Esophagus muscularis mucosa (tissue), 4 donors: ENCODE data around the gene C1orf35. TPM values are rescaled to one million over a fixed set of nuclear protein-coding genes. Genes with fewer than 3 reads are reported as not detected.
"Not testable (repeated sequence)": the region's sequence is repeated elsewhere in the genome, so short reads cannot be mapped to it uniquely, and the experiment has no call there.

ENCODE experiments used
- DNase-seq: peaks from one replicate; pipeline ENCODE4 v3.0.0-alpha.2; 2017; ENCODE audit errors: extremely low spot score
- H3K27ac ChIP-seq, 4 donors: fragments of 200-600 bp; sonication (generic); replicated peaks in 1 of 4; 1 replicate in 3 of 4; 2 replicates in 1 of 4; pipeline ENCODE4 v1.5.1; 2016 to 2019; ENCODE audit warnings: mild to moderate bottlenecking in 1 of 4
- H3K27me3 ChIP-seq, 4 donors: fragments of 200-600 bp; sonication (generic); one replicate each; pipeline versions ENCODE4 v1.5.1 to v1.6.0; 2016 to 2019
- H3K36me3 ChIP-seq, 4 donors: fragments of 200-600 bp; sonication (generic); one replicate each; pipeline ENCODE4 v1.5.1; 2016 to 2019
- H3K4me1 ChIP-seq, 4 donors: fragments of 200-600 bp; sonication (generic); one replicate each; pipeline ENCODE4 v1.5.1; 2016 to 2019
- H3K4me3 ChIP-seq, 4 donors: fragments of 200-600 bp; sonication (generic); 1 replicate in 2 of 4; 2 replicates in 2 of 4; pipeline ENCODE4 v1.5.1; 2016 to 2019; ENCODE audit warnings: mild to moderate bottlenecking in 4 of 4, moderate library complexity in 1 of 4
- H3K9me3 ChIP-seq, 4 donors: fragments of 200-600 bp; sonication (generic); 1 replicate in 3 of 4; 2 replicates in 1 of 4; pipeline ENCODE4 v1.5.1; 2016 to 2019
- CTCF ChIP-seq, 3 experiments: fragments of 200-600 bp in 2 of 3; fragments of 450-650 bp in 1 of 3; sonication (generic) in 2 of 3; IDR thresholded peaks; one replicate each; pipeline ENCODE4 v1.5.1; 2017 to 2019; ENCODE audit warnings: antibody characterized with exemption in 3 of 3, mild to moderate bottlenecking in 2 of 3, moderate library complexity in 1 of 3
- EP300 ChIP-seq: sonication (generic); formaldehyde crosslinking; IDR thresholded peaks from one replicate; pipeline ENCODE4 v1.6.1; 2017; ENCODE audit warnings: antibody characterized with exemption
- POLR2A ChIP-seq: fragments of 450-650 bp; IDR thresholded peaks from one replicate; pipeline ENCODE4 v1.6.1; 2017; ENCODE audit warnings: antibody characterized with exemption, moderate library complexity, mild to moderate bottlenecking, low read depth
- POLR2AphosphoS5 ChIP-seq, 2 donors: sonication (generic); formaldehyde crosslinking; IDR thresholded peaks; one replicate each; pipeline ENCODE4 v1.6.1; 2017; ENCODE audit warnings: antibody characterized with exemption in 2 of 2
- WGBS: methylation state at CpG from one replicate; pipeline ENCODE4 v1.1.5; 2018; 5-methylcytosine and 5-hydroxymethylcytosine counted together
- intact Hi-C: fragments of 100-400 bp; cut with DNase I; formaldehyde crosslinking; loops from one replicate; pipeline ENCODE4 v1.15.1; 2023
- total RNA-seq, 4 donors: library from RNA; depleted of rRNA; stranded (reverse); fragments of >200 nt; gene quantifications; one replicate each; pipeline versions ENCODE4 v1.1.0 to v1.2.1, GENCODE V29; 2016

The C1orf35 gene
- total RNA-seq, 4 donors from 2014 or later: 11.2 to 24.3 (median 11.9) TPM

GRCh38 chr1:228112617-228113016 lies 9.5 kb upstream of the C1orf35 start:
- Histone ChIP-seq H3K36me3 (peaks cover 0 to 5% (median 4%) of the 10 kb centered on the region in 4 donors), H3K27me3 (no peaks in the 10 kb centered on the region), H3K9me3 (no peaks in the 10 kb centered on the region), H3K4me3 (no peak overlapping the region), H3K4me1 (peaks cover 17 to 27% (median 24%) of the 10 kb centered on the region in 4 donors), H3K27ac (no peak overlapping the region)
- WGBS: 95% methylated on average over 1 of the region's 1 CpG
- intact Hi-C loops: no loop called here
- DNase-seq: no peak
- TF ChIP-seq POLR2A (no peak), POLR2AphosphoS5 (IDR thresholded peaks at IDR 0.05) (no peak), CTCF (IDR thresholded peaks at IDR 0.05) (no peak), EP300 (no peak)

DNA sequence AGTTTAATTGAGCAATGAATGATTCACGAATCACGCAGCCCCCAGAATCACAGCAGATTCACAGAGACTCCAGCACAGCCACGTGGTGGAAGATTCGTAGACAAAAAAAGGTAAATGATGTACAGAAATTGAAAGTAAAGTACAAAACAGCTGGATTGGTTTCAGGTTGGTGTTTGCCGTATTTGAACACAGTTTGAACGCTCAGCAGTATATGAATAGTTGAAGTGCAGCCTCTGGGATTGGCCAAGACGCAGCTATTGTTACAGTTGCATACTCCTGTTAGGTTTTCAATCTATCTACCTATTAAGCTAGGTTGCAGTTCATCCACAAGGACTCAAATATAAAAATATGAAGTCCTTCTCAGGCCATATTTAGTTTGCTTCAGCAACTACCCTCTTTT lies 9.0 kb upstream of the C1orf35 start:
- no peaks in the 10 kb centered on the region for H3K9me3 ChIP-seq
- 89% methylated on average over 7 of the region's 7 CpGs for WGBS
- no peak for DNase-seq
- H3K36me3 ChIP-seq: peaks cover 0 to 9% (median 8%) of the 10 kb centered on the region in 4 donors
- intact Hi-C loops: no loop called here
- no peaks in the 10 kb centered on the region for H3K27me3 ChIP-seq
- TF ChIP-seq POLR2AphosphoS5 (IDR thresholded peaks at IDR 0.05): no peak
- no peak for TF ChIP-seq EP300
- no peak for TF ChIP-seq POLR2A
- no peak for TF ChIP-seq CTCF (IDR thresholded peaks at IDR 0.05)
- peaks cover 17 to 30% (median 27%) of the 10 kb centered on the region in 4 donors for H3K4me1 ChIP-seq
- H3K27ac ChIP-seq: no peak overlapping the region
- no peak overlapping the region for H3K4me3 ChIP-seq

DNA sequence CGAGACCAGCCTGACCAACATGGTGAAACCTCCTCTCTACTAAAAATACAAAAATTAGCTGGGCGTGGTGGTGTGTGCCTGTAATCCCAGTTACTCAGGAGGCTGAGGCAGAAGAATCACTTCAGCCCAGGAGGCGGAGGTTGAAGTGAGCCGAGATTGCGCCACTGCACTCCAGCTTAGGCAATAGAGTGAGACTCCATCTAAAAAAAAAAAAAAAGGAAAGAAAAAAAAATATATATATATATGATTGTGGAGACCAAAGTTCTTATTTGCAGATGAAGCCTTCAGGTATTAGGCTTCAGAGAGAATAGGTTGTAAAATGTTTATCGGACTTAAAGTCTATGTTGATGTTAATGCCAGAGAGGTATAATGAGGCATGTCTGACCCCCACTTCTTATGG lies 8.2 kb upstream of the C1orf35 start:
- WGBS: 88% methylated on average over 6 of the region's 6 CpGs

GRCh38 chr1:228110556-228110955 lies 7.4 kb upstream of the C1orf35 start:
- Histone ChIP-seq H3K4me1 (peaks cover 17 to 30% (median 27%) of the 10 kb centered on the region in 4 donors), H3K27ac (peak overlapping the region; percentile 90 to 97 (median 93)), H3K4me3 (peak overlapping the region in 3 of 4 donors; percentile 75 to 87 (median 80)), H3K27me3 (no peaks in the 10 kb centered on the region), H3K9me3 (no peaks in the 10 kb centered on the region), H3K36me3 (peaks cover 0 to 25% (median 24%) of the 10 kb centered on the region in 4 donors)
- TF ChIP-seq EP300 (no peak), POLR2A (no peak), POLR2AphosphoS5 (IDR thresholded peaks at IDR 0.05) (no peak), CTCF (IDR thresholded peaks at IDR 0.05) (no peak)
- 90% methylated on average over 7 of the region's 7 CpGs for WGBS
- intact Hi-C loops: no loop called here
- DNase-seq: no peak

More for the DNA sequence above, 8.2 kb upstream of the C1orf35 start:
- H3K27ac ChIP-seq, H3K27me3 ChIP-seq, intact Hi-C loops, H3K9me3 ChIP-seq, DNase-seq, H3K4me3 ChIP-seq: not testable (repeated sequence)
- Histone ChIP-seq H3K4me1 (peaks cover 17 to 30% (median 27%) of the 10 kb centered on the region in 4 donors), H3K36me3 (peaks cover 0 to 18% (median 17%) of the 10 kb centered on the region in 4 donors)

DNA sequence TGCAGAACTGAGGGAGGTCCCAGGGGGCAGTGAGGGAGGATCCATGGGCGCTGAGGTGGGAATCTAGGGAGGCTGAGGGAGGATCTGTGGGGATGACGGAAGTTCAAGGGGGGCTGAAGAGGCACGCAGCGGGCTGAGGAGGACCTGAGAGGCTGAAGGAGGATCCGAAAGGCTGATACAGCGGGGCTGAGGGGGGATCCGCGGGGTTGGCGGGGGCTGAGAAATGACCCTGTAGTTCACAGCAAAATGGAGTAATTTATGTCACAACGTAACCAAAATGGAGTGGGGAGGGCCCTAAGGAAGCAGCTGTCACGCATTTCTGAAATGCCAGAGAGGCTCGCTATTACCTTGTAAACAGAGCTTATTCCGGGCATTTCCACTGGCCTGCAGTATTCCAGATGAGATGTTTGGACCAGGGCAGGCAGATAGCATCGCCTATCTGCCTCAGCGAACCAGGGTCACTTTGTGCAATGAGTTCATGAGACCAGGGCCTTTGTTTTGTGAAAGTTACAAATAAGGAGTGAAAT lies 6.9 kb upstream of the C1orf35 start:
- peak in 1 of 2 donors; percentile 39 for TF ChIP-seq POLR2AphosphoS5 (IDR thresholded peaks at IDR 0.05)
- TF ChIP-seq CTCF (IDR thresholded peaks at IDR 0.05): no peak
- peak overlapping the region; percentile 90 to 97 (median 93) for H3K27ac ChIP-seq
- intact Hi-C loops: no loop called here

More for the DNA sequence above, 6.9 kb upstream of the C1orf35 start:
- Histone ChIP-seq H3K4me1 (peaks cover 17 to 30% (median 27%) of the 10 kb centered on the region in 4 donors), H3K36me3 (peaks cover 0 to 27% (median 25%) of the 10 kb centered on the region in 4 donors), H3K4me3 (peak overlapping the region; percentile 75 to 98 (median 84)), H3K9me3 (no peaks in the 10 kb centered on the region), H3K27me3 (no peaks in the 10 kb centered on the region)
- WGBS: 47% methylated on average over 15 of the region's 15 CpGs
- no peak for DNase-seq
